GOT3 (cell line): ENCODE results near the gene CAMK4.
"Not testable (repeated sequence)": the region's sequence is repeated elsewhere in the genome, so short reads cannot be mapped to it uniquely, and the experiment has no call there.

Experiments
- DNase-seq: peaks from one replicate; lab custom pipeline; 2025; ENCODE audit warnings: mixed read lengths; lab: John Stamatoyannopoulos, UW

Gene CAMK4

DNA sequence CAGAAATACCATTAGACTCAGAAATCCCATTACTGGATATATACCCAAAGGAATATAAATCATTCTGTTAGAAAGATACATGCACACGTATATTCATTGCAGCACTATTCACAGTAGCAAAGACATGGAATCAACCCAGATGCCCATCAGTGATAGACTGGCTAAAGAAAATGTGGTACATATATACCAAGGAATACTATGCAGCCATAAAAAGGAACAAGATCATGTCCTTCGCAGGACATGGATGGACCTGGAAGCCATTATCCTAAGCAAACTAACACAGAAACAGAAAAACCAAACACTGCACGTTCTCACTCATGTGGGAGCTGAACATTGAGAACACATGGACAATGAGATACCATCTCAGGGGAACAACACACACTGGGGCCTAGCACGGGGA is 33.4 kb downstream of the CAMK4 start:
- DNase-seq = not testable (repeated sequence)

DNA sequence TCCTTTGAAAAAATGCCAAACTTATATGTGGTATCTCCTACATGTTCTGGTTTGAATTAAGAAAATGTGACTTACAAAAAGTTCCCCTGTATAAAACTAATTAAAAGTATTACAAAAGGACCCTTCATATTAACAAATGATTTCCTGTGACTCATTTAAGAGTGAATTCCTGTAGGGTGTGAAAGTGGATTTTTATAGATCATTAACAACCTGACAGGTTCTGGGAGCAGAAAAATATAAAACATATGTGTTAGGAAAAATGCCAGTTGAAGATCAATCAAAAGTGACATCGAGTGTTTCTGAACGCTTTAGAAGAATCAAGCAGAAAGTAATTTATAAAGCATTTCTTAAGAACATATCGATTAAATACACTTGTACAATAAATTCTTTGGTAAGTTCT is 35.5 kb downstream of the CAMK4 start:
- no peak for DNase-seq

GRCh38 chr5:111261610-111262009 is 37.4 kb downstream of the CAMK4 start:
- no peak for DNase-seq

DNA sequence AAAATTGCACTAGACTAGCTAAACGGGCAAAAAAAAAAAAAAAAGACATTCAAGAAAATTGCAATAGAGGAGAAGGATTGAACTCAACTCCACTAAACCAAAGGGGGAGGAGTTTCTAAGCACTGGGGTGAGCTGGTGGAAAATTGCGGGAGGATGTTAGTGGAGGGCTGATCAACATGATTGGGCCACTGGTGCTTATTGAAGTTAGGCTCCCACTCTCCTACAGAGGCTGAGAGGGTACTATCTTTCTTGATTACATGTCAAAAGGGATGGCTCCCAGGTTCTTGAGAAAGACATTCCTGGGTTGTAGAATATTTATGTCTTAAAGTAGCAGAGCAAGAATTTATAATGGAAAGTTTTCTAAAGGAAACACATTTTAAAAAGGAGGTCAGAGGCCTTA is 38.0 kb downstream of the CAMK4 start:
- no peak for DNase-seq

DNA sequence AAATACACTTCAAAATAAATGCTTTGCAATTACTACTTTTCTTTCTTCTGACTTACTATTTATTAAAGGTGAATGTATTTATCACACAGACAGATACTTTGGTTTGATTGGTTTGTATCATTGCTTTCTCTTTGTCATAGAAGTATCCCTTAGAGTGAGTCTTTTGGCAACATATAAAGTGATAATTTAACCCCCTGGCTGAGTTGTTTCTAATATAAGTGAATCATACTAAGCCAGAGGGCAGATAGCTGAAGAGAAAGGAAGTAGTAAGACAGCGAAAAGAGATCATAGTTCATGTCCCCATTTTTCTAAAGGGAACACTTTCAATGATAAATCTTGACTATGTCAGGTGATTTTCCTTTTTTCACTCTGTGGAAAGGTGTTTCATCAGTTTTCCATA is 38.6 kb downstream of the CAMK4 start:
- no peak for DNase-seq

DNA sequence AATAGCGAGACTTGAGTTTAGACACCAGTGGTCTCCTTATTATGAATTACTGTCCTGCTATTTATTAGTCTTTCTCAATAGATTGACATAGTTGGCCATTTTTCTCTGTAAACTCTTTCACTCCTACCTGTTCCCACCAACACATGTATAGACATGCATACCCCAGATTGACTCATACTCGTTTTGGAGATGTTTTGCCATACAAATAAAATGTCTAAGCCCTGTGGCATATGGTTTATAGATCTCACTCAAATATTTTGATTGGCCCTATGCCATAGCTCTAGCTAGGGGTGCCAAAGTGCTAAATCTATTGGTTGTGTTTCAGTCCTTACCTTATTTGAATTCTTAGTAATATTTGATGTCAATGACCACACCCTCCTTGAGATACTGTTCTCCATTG is 42.3 kb downstream of the CAMK4 start:
- DNase-seq = no peak

DNA sequence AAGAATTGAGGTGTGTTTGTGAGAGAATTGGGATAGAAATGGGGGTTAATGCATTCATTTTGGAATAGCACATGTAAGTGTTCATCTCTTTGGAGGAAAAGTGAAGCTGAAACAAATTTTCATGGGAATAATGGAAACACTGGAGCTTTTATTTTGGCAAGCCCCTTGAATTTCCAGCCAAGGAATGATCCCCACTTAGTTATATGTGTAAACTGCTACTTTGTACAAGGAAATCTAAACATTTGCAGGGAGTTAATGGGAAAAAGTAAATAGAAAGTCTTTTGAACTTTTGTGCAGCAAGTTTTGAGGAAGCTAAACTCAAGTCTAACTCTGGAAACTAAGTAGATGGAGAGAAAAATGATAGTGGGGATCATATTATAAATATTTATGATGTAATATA is 44.1 kb downstream of the CAMK4 start:
- DNase-seq = no peak

GRCh38 chr5:111271885-111272284 is 47.7 kb downstream of the CAMK4 start:
- DNase-seq = no peak

- DNase-seq = no peak
Observed at GRCh38 chr5:111277061-111277460, 52.9 kb downstream of the CAMK4 start.

DNA sequence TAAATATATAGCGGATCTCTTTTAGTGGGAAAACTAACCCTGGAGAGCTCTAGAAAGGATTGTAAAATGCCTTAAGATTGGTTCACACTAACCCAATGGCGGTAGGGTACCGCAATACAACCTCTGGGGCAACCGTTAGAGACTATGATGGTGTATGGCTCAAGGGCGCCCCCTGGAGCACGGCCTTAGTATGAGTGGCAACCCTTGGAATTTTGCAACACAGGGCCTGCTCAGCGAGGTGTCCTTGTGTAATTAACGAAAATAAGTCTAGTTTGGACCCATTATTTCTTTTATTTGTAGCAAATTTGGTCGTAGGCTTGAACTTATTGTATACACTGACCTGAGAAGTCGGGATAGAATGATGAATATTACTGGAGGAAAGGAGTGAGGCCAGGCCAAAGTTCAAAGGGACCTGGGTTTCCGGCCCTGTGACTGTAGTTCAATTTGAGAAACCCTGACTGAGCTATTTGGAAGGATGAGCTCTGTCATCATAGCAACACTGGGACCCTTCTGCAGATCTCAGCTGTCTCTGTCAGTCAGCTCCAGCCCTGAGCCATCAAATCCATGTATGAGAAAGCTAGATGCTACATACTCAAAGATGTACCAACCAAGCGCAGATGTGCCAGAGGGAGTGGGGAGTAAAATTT is 54.8 kb downstream of the CAMK4 start:
- no peak for DNase-seq

GRCh38 chr5:111280282-111280951 is 56.2 kb downstream of the CAMK4 start:
- no peak for DNase-seq

DNA sequence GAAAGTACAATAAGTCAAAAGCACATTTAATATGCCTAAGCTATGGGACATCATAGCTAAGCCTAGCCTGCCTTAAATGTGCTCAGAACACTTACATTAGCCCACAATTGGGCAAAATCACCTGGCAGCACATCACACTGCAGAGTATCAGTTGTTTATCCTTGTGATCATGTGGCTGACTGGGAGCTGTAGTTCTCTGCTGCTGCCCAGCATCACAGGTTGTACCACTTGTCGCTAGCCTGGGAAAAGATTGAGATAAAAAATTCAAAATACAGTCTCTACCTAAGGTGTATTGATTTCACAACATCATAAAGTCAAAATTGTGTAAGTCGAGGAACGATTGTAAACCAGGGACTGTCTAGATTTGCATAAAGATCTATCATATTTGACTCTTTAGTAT is 58.6 kb downstream of the CAMK4 start:
- no peak for DNase-seq

- no peak for DNase-seq
Observed at GRCh38 chr5:111284825-111285224, 60.6 kb downstream of the CAMK4 start.

DNA sequence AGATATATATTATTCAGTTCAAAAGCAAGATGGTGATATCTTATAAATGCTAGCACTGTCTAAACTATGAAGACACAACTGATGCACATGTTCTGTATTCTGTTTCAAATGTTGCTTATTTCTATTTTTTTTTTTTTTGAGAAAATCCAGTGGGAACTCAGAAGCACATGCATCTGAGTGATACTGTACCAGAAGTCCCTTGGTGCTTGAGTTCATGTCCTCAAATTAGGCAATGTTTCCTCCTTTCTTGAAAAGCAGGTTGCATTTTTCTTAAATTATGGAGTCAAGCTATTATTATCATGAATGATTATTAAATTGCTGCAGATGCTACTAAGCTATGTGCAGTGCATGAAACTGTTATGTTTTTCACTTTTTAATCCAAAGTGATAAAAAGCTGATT is 70.4 kb downstream of the CAMK4 start:
- DNase-seq = no peak

- DNase-seq = no peak
Observed at GRCh38 chr5:111295649-111296048, 71.5 kb downstream of the CAMK4 start.

DNA sequence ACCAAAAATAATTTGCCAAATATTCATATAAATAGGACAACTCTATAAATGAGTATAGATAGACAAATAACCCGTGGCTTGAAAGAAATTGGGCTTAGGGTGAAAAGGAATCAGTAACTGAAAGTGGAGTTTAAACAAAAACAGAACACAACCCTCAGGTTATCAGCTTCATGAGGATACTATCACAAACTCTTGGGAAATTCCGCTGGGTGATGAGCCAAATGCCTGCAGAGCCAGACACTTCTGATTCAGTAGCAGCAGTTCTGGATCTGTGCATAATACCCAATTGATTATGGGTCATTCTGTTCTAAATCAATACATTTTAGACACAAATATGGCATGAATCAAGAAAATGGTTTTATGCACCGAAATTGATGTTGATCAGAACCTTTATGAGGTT is 72.4 kb downstream of the CAMK4 start:
- no peak for DNase-seq

GRCh38 chr5:111299067-111299481 is 74.9 kb downstream of the CAMK4 start:
- no peak for DNase-seq

DNA sequence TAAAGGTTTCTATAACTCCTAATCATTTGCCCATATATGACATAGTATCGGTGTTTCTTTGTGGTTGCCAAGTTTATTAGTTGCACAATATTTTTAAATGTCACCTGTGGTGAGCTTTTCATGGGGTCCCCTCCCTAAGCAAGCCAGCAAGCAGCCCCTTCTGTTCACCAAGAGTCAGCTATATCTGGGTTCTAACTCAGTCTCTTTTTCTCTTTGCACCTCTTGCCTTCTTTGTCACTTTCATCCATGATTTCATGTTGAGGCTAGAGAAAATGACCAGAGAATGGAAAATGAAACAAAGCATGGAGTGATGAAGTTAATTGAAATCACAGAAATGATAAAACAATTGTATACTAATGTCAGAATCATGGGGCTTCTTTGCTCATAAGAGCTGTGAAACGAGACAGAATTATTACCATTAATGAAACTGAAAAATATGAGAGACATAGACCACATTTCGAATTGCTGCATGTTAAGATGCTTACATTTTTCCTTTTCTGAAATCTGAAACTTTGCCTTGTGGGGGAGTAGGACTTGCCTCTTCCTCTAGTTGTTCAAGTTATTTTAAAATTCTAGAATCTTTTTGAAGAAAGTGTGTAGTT is 75.7 kb downstream of the CAMK4 start:
- DNase-seq = no peak

GRCh38 chr5:111301264-111301663 is 77.1 kb downstream of the CAMK4 start:
- DNase-seq = no peak

DNA sequence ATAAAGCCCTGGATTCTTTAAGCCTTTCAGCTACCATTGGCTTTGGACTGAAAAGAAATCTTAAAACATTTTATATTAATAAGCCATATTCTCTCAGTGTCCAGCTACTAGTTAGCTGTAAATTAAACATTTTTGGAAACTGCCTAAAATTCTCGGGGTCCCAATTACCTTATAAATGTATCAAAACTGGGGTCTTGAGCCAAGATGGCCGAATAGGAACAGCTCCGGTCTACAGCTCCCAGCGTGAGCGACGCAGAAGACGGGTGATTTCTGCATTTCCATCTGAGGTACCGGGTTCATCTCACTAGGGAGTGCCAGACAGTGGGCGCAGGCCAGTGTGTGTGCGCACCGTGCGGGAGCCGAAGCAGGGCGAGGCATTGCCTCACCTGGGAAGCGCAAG is 77.9 kb downstream of the CAMK4 start:
- DNase-seq = not testable (repeated sequence)

- no peak for DNase-seq
Observed at GRCh38 chr5:111308951-111309350, 84.8 kb downstream of the CAMK4 start.

DNA sequence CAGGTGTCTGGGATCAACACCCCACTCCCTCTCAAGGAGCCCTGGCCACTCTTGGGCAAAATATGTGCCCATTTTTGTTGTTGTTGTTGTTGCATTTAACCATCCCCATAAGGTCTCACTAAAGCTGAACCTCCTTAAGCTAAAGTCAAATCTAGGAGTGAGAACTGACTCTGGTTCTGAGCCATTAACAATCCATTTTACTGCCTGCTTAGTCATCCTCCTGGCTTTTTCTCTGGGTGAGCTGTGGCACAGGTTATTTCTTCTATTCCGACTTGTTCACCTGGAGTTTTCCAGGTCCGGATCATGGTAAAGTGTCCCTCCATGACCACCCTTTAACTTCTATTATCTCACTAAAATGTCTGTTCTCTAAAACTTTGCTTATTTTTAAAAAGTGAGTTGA is 85.2 kb downstream of the CAMK4 start:
- no peak for DNase-seq
